Right lobe of liver (tissue), 6 donors: ENCODE measurements around the gene PCYOX1L. TPM values are rescaled to one million over a fixed set of nuclear protein-coding genes. Genes with fewer than 3 reads are reported as not detected.
A peak's percentile ranks its signal among the peaks of the same experiment; 100 is the strongest.

Experiments
- ATAC-seq, 4 donors: fragments of 200-7000 bp; cut with Tn5 transposase; one replicate each; pipeline ENCODE4 v1.9.1; 2020; ENCODE audit warnings: mild to moderate bottlenecking in 4 of 4, moderate library complexity in 4 of 4
- DNase-seq, 3 donors: peaks; one replicate each; pipeline ENCODE4 v3.0.0-alpha.2; 2020
- H3K27ac ChIP-seq, 3 donors: fragments of 200-600 bp; one replicate each; pipeline ENCODE4 v1.8.0; 2022
- H3K27me3 ChIP-seq, 2 donors: fragments of 200-600 bp; one replicate each; pipeline ENCODE4 v1.8.0; 2022
- H3K36me3 ChIP-seq, 4 donors: fragments of 200-600 bp; sonication (generic) in 1 of 4; one replicate each; pipeline versions ENCODE4 v1.5.1 to v1.8.0; 2017 to 2022; ENCODE audit warnings: control low read depth in 1 of 4
- H3K4me1 ChIP-seq, 4 donors: fragments of 200-600 bp; sonication (generic) in 1 of 4; one replicate each; pipeline versions ENCODE4 v1.5.1 to v1.8.0; 2017 to 2022; ENCODE audit warnings: control low read depth in 1 of 4
- H3K4me3 ChIP-seq, 3 donors: fragments of 200-600 bp; one replicate each; pipeline ENCODE4 v1.8.0; 2022
- H3K9me3 ChIP-seq, 4 donors: fragments of 200-600 bp; sonication (generic) in 1 of 4; one replicate each; pipeline versions ENCODE4 v1.5.1 to v1.8.0; 2017 to 2022; ENCODE audit warnings: control low read depth in 1 of 4
- POLR2A ChIP-seq: fragments of 450-650 bp; IDR thresholded peaks from one replicate; pipeline ENCODE4 v1.6.1; 2017; ENCODE audit warnings: antibody characterized with exemption, mild to moderate bottlenecking
- WGBS: methylation state at CpG from one replicate; pipeline ENCODE4 v1.1.6; 2018; ENCODE audit warnings: low coverage, low lambda C conversion rate; ENCODE audit not compliant: insufficient coverage; ENCODE audit errors: missing lambda C conversion rate; 5-methylcytosine and 5-hydroxymethylcytosine counted together
- intact Hi-C, 2 donors: fragments of 100-400 bp; cut with DNase I; formaldehyde crosslinking; loops; one replicate each; pipeline versions ENCODE4 v1.11.2 to v1.14.1; 2022
- total RNA-seq, 6 experiments: library from RNA; depleted of rRNA in 2 of 6; stranded (reverse); fragments of >200 nt in 2 of 6; fragmentation: NEBNext Ultra II Directional in 3 of 6; extraction: Animal tissue kit (Norgen Biotek cat#: 25700) in 3 of 6; gene quantifications; one replicate each; pipeline versions ENCODE4 v1.1.0 to v1.2.4, GENCODE V29; 2016 to 2023
- TF ChIP-seq, protein P1 (sequence below), 4 donors: fragments of 200-600 bp in 3 of 4; fragments of 450-650 bp in 1 of 4; IDR thresholded peaks; one replicate each; pipeline versions ENCODE4 v1.5.1 to v1.8.0; 2016 to 2022; ENCODE audit warnings: antibody characterized with exemption in 4 of 4, mild to moderate bottlenecking in 2 of 4
- donor health status: DM: no; HTN: yes; CAD: no.
- donor health status: DM: no; HTN: no; CAD: no.
- donor health status: DM: no; HTN: no; CAD: no.
- donor health status: DM: no; HTN: yes; CAD: no.
- donor health status: DM: no; HTN: yes; CAD: no.

The PCYOX1L gene
- total RNA-seq, 6 experiments from 2014 or later = 0.29 to 1.2 (median 0.62) TPM

GRCh38 chr5:149380466-149381121 lies 22.7 kb downstream of the PCYOX1L start:
- H3K36me3 ChIP-seq = no peaks in the 10 kb centered on the region
- no peak overlapping the region for H3K4me3 ChIP-seq
- no peaks in the 10 kb centered on the region for H3K9me3 ChIP-seq
- DNase-seq = no peak
- intact Hi-C loops = loop anchor here in 1 of 2 donors (5.0 kb wide), 2 partner anchors 42 to 187 kb away; no protein-coding TSS in a partner anchor
- no peaks in the 10 kb centered on the region for H3K27me3 ChIP-seq
- WGBS = 47% methylated on average over 5 of the region's 16 CpGs
- H3K27ac ChIP-seq = no peak overlapping the region
- no peaks in the 10 kb centered on the region for H3K4me1 ChIP-seq
- TF ChIP-seq, protein P1, sequence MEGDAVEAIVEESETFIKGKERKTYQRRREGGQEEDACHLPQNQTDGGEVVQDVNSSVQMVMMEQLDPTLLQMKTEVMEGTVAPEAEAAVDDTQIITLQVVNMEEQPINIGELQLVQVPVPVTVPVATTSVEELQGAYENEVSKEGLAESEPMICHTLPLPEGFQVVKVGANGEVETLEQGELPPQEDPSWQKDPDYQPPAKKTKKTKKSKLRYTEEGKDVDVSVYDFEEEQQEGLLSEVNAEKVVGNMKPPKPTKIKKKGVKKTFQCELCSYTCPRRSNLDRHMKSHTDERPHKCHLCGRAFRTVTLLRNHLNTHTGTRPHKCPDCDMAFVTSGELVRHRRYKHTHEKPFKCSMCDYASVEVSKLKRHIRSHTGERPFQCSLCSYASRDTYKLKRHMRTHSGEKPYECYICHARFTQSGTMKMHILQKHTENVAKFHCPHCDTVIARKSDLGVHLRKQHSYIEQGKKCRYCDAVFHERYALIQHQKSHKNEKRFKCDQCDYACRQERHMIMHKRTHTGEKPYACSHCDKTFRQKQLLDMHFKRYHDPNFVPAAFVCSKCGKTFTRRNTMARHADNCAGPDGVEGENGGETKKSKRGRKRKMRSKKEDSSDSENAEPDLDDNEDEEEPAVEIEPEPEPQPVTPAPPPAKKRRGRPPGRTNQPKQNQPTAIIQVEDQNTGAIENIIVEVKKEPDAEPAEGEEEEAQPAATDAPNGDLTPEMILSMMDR (IDR thresholded peaks at IDR 0.05) = no peak
- TF ChIP-seq POLR2A = no peak
- ATAC-seq = peak in 1 of 4 donors; percentile 24

- intact Hi-C loops = loop anchor here in 1 of 2 donors (5.0 kb wide), 2 partner anchors 41 to 186 kb away; no protein-coding TSS in a partner anchor
- H3K27ac ChIP-seq = peak overlapping the region in 1 of 3 donors; percentile 3
- WGBS = 61% methylated on average over 7 of the region's 8 CpGs
These were observed 23.6 kb downstream of the PCYOX1L start for GRCh38 chr5:149381261-149381985.

GRCh38 chr5:149381986-149382338 lies 24.1 kb downstream of the PCYOX1L start:
- intact Hi-C loops = loop anchor here in 1 of 2 donors (5.0 kb wide), 2 partner anchors 40 to 185 kb away; no protein-coding TSS in a partner anchor
- Histone ChIP-seq H3K4me1 (no peaks in the 10 kb centered on the region), H3K36me3 (no peaks in the 10 kb centered on the region), H3K27me3 (no peaks in the 10 kb centered on the region), H3K27ac (peak overlapping the region in 1 of 3 donors; percentile 3), H3K9me3 (no peaks in the 10 kb centered on the region), H3K4me3 (no peak overlapping the region)
- ATAC-seq = peak; percentile 79 to 90 (median 86)
- DNase-seq = peak; percentile 70 to 73 (median 71)
- TF ChIP-seq, protein P1 (IDR thresholded peaks at IDR 0.05) = peak; percentile 79 to 89 (median 84)
- no peak for TF ChIP-seq POLR2A
- 40% methylated on average over 6 of the region's 16 CpGs for WGBS

More at GRCh38 chr5:149381261-149381985, 23.6 kb downstream of the PCYOX1L start:
- Histone ChIP-seq H3K27me3 (no peaks in the 10 kb centered on the region), H3K4me1 (no peaks in the 10 kb centered on the region), H3K36me3 (no peaks in the 10 kb centered on the region), H3K9me3 (no peaks in the 10 kb centered on the region), H3K4me3 (no peak overlapping the region)
- TF ChIP-seq, protein P1 (IDR thresholded peaks at IDR 0.05) = no peak
- TF ChIP-seq POLR2A = no peak
- DNase-seq = no peak
- ATAC-seq = no peak

- ATAC-seq = no peak
- no peaks in the 10 kb centered on the region for H3K4me1 ChIP-seq
These were observed 24.8 kb downstream of the PCYOX1L start for GRCh38 chr5:149382517-149383220.

More at GRCh38 chr5:149382517-149383220, 24.8 kb downstream of the PCYOX1L start:
- Histone ChIP-seq H3K36me3 (no peaks in the 10 kb centered on the region), H3K27me3 (no peaks in the 10 kb centered on the region), H3K27ac (peak overlapping the region in 1 of 3 donors; percentile 14), H3K4me3 (no peak overlapping the region), H3K9me3 (no peaks in the 10 kb centered on the region)
- DNase-seq = no peak
- 77% methylated on average over 9 of the region's 12 CpGs for WGBS
- intact Hi-C loops = loop anchor here in 1 of 2 donors (5.0 kb wide), 2 partner anchors 40 to 185 kb away; no protein-coding TSS in a partner anchor
- TF ChIP-seq, protein P1 (IDR thresholded peaks at IDR 0.05) = no peak
- no peak for TF ChIP-seq POLR2A
